Endothelial cell of umbilical vein (primary cell): Measurements from ENCODE around the gene PRKCD. TPM values are rescaled to one million over a fixed set of nuclear protein-coding genes. Genes with fewer than 3 reads are reported as not detected.
A peak's percentile ranks its signal among the peaks of the same experiment; 100 is the strongest.

ENCODE experiments used
- BruUV-seq: library from RNA; stranded (reverse); fragments of 400-500 nt; replicated peaks from 2 replicates; lab custom pipeline; 2021; lab: Mats Ljungman, UMichigan
- CTCF ChIA-PET: fragments of 300-600, 350-600 bp; sonication (Branson Sonifier 250); formaldehyde crosslinking; loops from one replicate; lab custom pipeline; 2021; ENCODE audit warnings: antibody characterized with exemption, inconsistent platforms; lab: Charles Lee
- POLR2A ChIA-PET: fragments of 300-600, 350-600 bp; sonication (Branson Sonifier 250); formaldehyde crosslinking; loops from one replicate; lab custom pipeline; 2021; ENCODE audit warnings: antibody characterized with exemption, inconsistent platforms; lab: Charles Lee
- DNase-seq: peaks from one replicate; pipeline ENCODE4 v3.0.0-alpha.2; 2011; ENCODE audit warnings: low read depth, low spot score
- FAIRE-seq: peaks from 2 replicates; lab custom pipeline; 2011; peaks lifted over from hg19 to GRCh38; lab: Jason Lieb, UNC
- H2AFZ ChIP-seq: 2 replicates; pipeline ENCODE4 v1.6.0; 2012; ENCODE audit warnings: low read depth, low read length, control low read depth, inconsistent platforms
- H3K27ac ChIP-seq: 2 replicates; pipeline ENCODE4 v1.5.1; 2011; ENCODE audit warnings: low read depth, mild to moderate bottlenecking, control low read depth, low read length, moderate library complexity; ENCODE audit not compliant: insufficient read depth
- H3K27me3 ChIP-seq, 2 experiments: 2 replicates each; pipeline versions ENCODE4 v1.6.0 to v1.6.1; 2011; ENCODE audit warnings: low read length in 2 of 2, mixed read lengths in 1 of 2; ENCODE audit not compliant: control insufficient read depth in 2 of 2, insufficient read depth in 2 of 2
- H3K36me3 ChIP-seq, 2 experiments: 2 replicates in 1 of 2; 3 replicates in 1 of 2; pipeline ENCODE4 v1.5.1; 2011; ENCODE audit warnings: low read length in 2 of 2, mild to moderate bottlenecking in 1 of 2, moderate library complexity in 1 of 2; ENCODE audit not compliant: control insufficient read depth in 2 of 2, insufficient read depth in 2 of 2; ENCODE audit errors: extremely low read depth in 1 of 2
- H3K4me1 ChIP-seq: 3 replicates; pipeline ENCODE4 v1.5.1; 2011; ENCODE audit warnings: mild to moderate bottlenecking, low read length; ENCODE audit not compliant: control insufficient read depth, insufficient read depth; ENCODE audit errors: extremely low read depth
- H3K4me2 ChIP-seq: 2 replicates; pipeline ENCODE4 v1.6.1; 2011; ENCODE audit warnings: low read length, control low read depth, mixed read lengths; ENCODE audit not compliant: insufficient read depth
- H3K4me3 ChIP-seq, 3 experiments: fragments of 200-600 bp in 1 of 3; sonication (generic), shearing (Covaris generic) in 1 of 3; replicated peaks in 1 of 3; 2 replicates each; pipeline ENCODE4 v1.5.1; 2011 to 2016; ENCODE audit warnings: control low read depth in 3 of 3, low read length in 3 of 3, mild to moderate bottlenecking in 2 of 3, inconsistent platforms in 1 of 3, low read depth in 1 of 3, moderate library complexity in 1 of 3; ENCODE audit not compliant: insufficient read depth in 1 of 3
- H3K79me2 ChIP-seq: 2 replicates; pipeline ENCODE4 v1.6.0; 2012; ENCODE audit warnings: low read length, inconsistent platforms; ENCODE audit not compliant: control insufficient read depth, insufficient read depth
- H3K9ac ChIP-seq: replicated peaks from 2 replicates; pipeline ENCODE3; 2011; ENCODE audit warnings: low read length, control low read depth; ENCODE audit not compliant: insufficient read depth; ENCODE audit errors: extremely low read depth
- H3K9me1 ChIP-seq: replicated peaks from 3 replicates; pipeline ENCODE4 v1.6.0; 2011; ENCODE audit warnings: mild to moderate bottlenecking, low read length; ENCODE audit not compliant: control insufficient read depth, insufficient read depth; ENCODE audit errors: extremely low read depth
- H3K9me3 ChIP-seq: replicated peaks from 2 replicates; pipeline ENCODE4 v1.5.1; 2012; ENCODE audit warnings: low read length, inconsistent platforms; ENCODE audit not compliant: control insufficient read depth, insufficient read depth
- H4K20me1 ChIP-seq: replicated peaks from 2 replicates; pipeline ENCODE3; 2011; ENCODE audit warnings: mild to moderate bottlenecking, low read length; ENCODE audit not compliant: control insufficient read depth, insufficient read depth; ENCODE audit errors: extremely low read depth
- CTCF ChIP-seq, 2 donors: IDR thresholded peaks; 1 replicate in 1 of 2; 2 replicates in 1 of 2; pipeline ENCODE4 v1.5.1; 2011; ENCODE audit warnings: low read length in 2 of 2, mild to moderate bottlenecking in 2 of 2, moderate library complexity in 2 of 2, control low read depth in 1 of 2, inconsistent platforms in 1 of 2, low read depth in 1 of 2; ENCODE audit not compliant: insufficient read depth in 1 of 2; ENCODE audit errors: extremely low read depth in 1 of 2
- EZH2 ChIP-seq: IDR thresholded peaks from 2 replicates; pipeline ENCODE4 v1.6.1; 2012; ENCODE audit warnings: borderline replicate concordance, low read depth, mild to moderate bottlenecking, moderate library complexity, low read length, inconsistent platforms; ENCODE audit not compliant: severe bottlenecking
- FOS ChIP-seq: IDR thresholded peaks from 2 replicates; pipeline ENCODE4 v1.6.1; 2011; ENCODE audit warnings: mild to moderate bottlenecking, low read length, moderate library complexity, borderline replicate concordance; ENCODE audit not compliant: insufficient read depth
- JUN ChIP-seq: IDR thresholded peaks from 2 replicates; pipeline ENCODE4 v1.6.1; 2011; ENCODE audit warnings: borderline replicate concordance, low read depth; ENCODE audit not compliant: insufficient read length, insufficient read depth
- MAX ChIP-seq: IDR thresholded peaks from 2 replicates; pipeline ENCODE4 v1.6.1; 2011; ENCODE audit not compliant: insufficient read depth, insufficient read length
- POLR2A ChIP-seq: IDR thresholded peaks from 2 replicates; pipeline ENCODE4 v1.6.1; 2012; ENCODE audit warnings: low read depth, mild to moderate bottlenecking, control low read depth, low read length
- dilution Hi-C: fragments of 300-500 bp; cut with MboI; formaldehyde crosslinking; loops from one replicate; pipeline ENCODE4 v1.15.0; 2019; ENCODE audit warnings: low sequenced_read_pairs; ENCODE audit not compliant: extremely low pct_ligation_motif_present
- intact Hi-C: fragments of 100-400 bp; cut with micrococcal nuclease; formaldehyde crosslinking; loops from one replicate; pipeline ENCODE4 v1.10.0; 2022
- polyA plus RNA-seq, 4 experiments: library from polyadenylated mRNA; depleted of rRNA in 3 of 4; stranded (reverse) in 3 of 4; unstranded in 1 of 4; fragments of >200 nt; gene quantifications; 2 replicates each; pipeline versions ENCODE4 v1.2.1 to v1.2.3, GENCODE V29; 2011 to 2012; ENCODE audit warnings: missing spikeins in 1 of 4
- total RNA-seq: library from RNA; stranded (reverse); gene quantifications from 2 replicates; pipeline ENCODE4 v1.2.3, GENCODE V29; 2021

The PRKCD gene
- total and polyA plus RNA-seq, 2 donors (not counting 3 experiments of a cell fraction or from before 2014, with no cell fraction given) = 15.5 to 19.0 TPM

- CTCF ChIA-PET = interaction anchor here (0.6 to 8.2 kb wide), 19 partner anchors 8 to 93 kb away, joined by 3 to 199 read pairs (median 5); partner anchors contain the start of gene PRKCD
- H3K27ac ChIP-seq = no peak overlapping the region
- H2AFZ ChIP-seq = peak overlapping the region; percentile 60
- no peaks in the 10 kb centered on the region for H3K79me2 ChIP-seq
- no peaks in the 10 kb centered on the region for H3K9me3 ChIP-seq
- no peak overlapping the region for H3K9ac ChIP-seq
- TF ChIP-seq EZH2 (no peak), CTCF (IDR thresholded peaks at IDR 0.05; ENCODE audit: extremely low read depth in 1 of 2, insufficient read depth in 1 of 2, low read depth in 1 of 2, low read length in 2 of 2) (no peak), JUN (no peak), POLR2A (no peak), MAX (no peak), FOS (no peak)
- FAIRE-seq = no peak
- POLR2A ChIA-PET = interaction anchor here (0.6 kb wide), 2 partner anchors 93 to 521 kb away, joined by 3 to 10 read pairs; no protein-coding TSS in a partner anchor
- no peak overlapping the region for H3K4me3 ChIP-seq
- peaks cover 11% of the 10 kb centered on the region for H3K4me1 ChIP-seq
- no peaks in the 10 kb centered on the region for H3K27me3 ChIP-seq
- no peaks in the 10 kb centered on the region for H3K36me3 ChIP-seq
- BruUV-seq = no TSS peak
- no peaks in the 10 kb centered on the region for H4K20me1 ChIP-seq
- no peaks in the 10 kb centered on the region for H3K9me1 ChIP-seq
- intact Hi-C loops = loop anchor here (1.0 kb wide), 2 partner anchors 62 to 82 kb away; no protein-coding TSS in a partner anchor
- dilution Hi-C loops = no loop called here
- no peak overlapping the region for H3K4me2 ChIP-seq
- peak; percentile 23 for DNase-seq
Measured at GRCh38 chr3:53196575-53197407, 35.8 kb downstream of the PRKCD start.
